Upper lobe of left lung (tissue), 6 donors: ENCODE results near the gene ARFGEF3. TPM values are rescaled to one million over a fixed set of nuclear protein-coding genes. Genes with fewer than 3 reads are reported as not detected.

Source experiments
- ATAC-seq, 2 donors: fragments of 200-7000 bp; cut with Tn5 transposase; one replicate each; pipeline ENCODE4 v1.9.1; 2022; ENCODE audit warnings: mild to moderate bottlenecking in 2 of 2, moderate library complexity in 2 of 2; ENCODE audit not compliant: low FRiP score in 2 of 2
- DNase-seq, 2 donors: peaks; one replicate each; pipeline ENCODE4 v3.0.0-alpha.2; 2019 to 2020
- H3K27ac ChIP-seq, 4 donors: fragments of 200-600 bp; sonication (generic); one replicate each; pipeline ENCODE4 v1.5.1; 2016 to 2019
- H3K27me3 ChIP-seq, 4 donors: fragments of 200-600 bp; sonication (generic); one replicate each; pipeline ENCODE4 v1.5.1; 2017 to 2019
- H3K36me3 ChIP-seq, 4 donors: fragments of 200-600 bp; sonication (generic); one replicate each; pipeline ENCODE4 v1.5.1; 2016 to 2019
- H3K4me1 ChIP-seq, 4 donors: fragments of 200-600 bp; sonication (generic); one replicate each; pipeline ENCODE4 v1.5.1; 2018 to 2019
- H3K4me3 ChIP-seq, 4 donors: fragments of 200-600 bp; sonication (generic); one replicate each; pipeline ENCODE4 v1.5.1; 2017 to 2019; ENCODE audit warnings: mild to moderate bottlenecking in 2 of 4, moderate library complexity in 1 of 4
- H3K9me3 ChIP-seq, 4 donors: fragments of 200-600 bp; sonication (generic); one replicate each; pipeline ENCODE4 v1.5.1; 2018 to 2019
- EP300 ChIP-seq, 4 donors: sonication (generic); formaldehyde crosslinking; IDR thresholded peaks; one replicate each; pipeline ENCODE4 v1.5.1; 2017; ENCODE audit warnings: antibody characterized with exemption in 4 of 4, control low read depth in 2 of 4
- POLR2A ChIP-seq, 4 donors: fragments of 450-650 bp; IDR thresholded peaks; one replicate each; pipeline ENCODE4 v1.5.1; 2016 to 2017; ENCODE audit warnings: antibody characterized with exemption in 4 of 4, mild to moderate bottlenecking in 2 of 4
- POLR2AphosphoS5 ChIP-seq, 2 donors: sonication (generic); formaldehyde crosslinking; IDR thresholded peaks; one replicate each; pipeline ENCODE4 v1.5.1; 2017; ENCODE audit warnings: antibody characterized with exemption in 2 of 2
- WGBS, 2 donors: methylation state at CpG; one replicate each; pipeline ENCODE4 v1.1.5; 2017 to 2018; 5-methylcytosine and 5-hydroxymethylcytosine counted together
- total RNA-seq, 6 donors: library from RNA; depleted of rRNA in 4 of 6; stranded (reverse); fragments of >200 nt in 4 of 6; gene quantifications; one replicate each; pipeline versions ENCODE4 v1.1.0 to v1.2.1, GENCODE V29; 2016 to 2021
- TF ChIP-seq, protein P1 (sequence below), 6 experiments: fragments of 450-650 bp in 4 of 6; fragments of 200-600 bp in 2 of 6; sonication (generic) in 2 of 6; IDR thresholded peaks; one replicate each; pipeline ENCODE4 v1.5.1; 2016 to 2019; ENCODE audit warnings: antibody characterized with exemption in 6 of 6
- donor health status: DM: no; HTN: no; CAD: no; lungs with moderate emphysema.
- donor health status: DM: no; HTN: yes; CAD: no; lungs with severe emphysema.

ARFGEF3 gene
- total RNA-seq, 6 donors from 2014 or later: 19.8 to 53.6 (median 30.5) TPM

DNA sequence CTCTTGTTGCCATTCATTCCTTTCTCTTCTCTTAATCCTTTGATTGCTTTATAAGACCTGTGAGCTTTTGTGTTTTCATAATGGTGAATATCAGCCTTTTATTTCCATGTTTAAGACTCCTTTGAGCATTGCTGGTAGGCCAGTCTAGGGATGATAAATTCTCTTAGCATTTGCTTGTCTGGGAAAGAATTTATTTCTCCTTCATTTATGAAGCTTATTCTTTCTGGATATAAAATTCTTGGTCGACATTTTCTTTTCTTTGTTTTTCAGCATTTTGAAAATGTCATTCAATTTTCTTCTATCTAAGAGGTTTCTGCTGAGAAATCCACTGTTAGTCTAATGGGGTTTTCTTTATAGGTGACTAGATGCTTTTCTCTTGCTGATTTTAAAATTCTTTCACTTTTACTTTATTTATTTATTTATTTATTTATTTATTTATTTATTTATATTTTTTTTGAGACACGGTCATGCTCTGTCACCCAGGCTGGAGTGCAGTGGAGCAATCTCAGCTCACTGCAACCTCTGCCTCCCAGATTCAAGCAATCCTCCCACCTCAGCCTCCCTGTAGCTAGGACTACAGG is 15.0 kb downstream of the ARFGEF3 start:
- Histone ChIP-seq H3K9me3 (peaks cover 11 to 23% (median 13%) of the 10 kb centered on the region in 4 donors), H3K36me3 (no peaks in the 10 kb centered on the region), H3K27ac (no peak overlapping the region), H3K4me1 (no peaks in the 10 kb centered on the region), H3K27me3 (no peaks in the 10 kb centered on the region), H3K4me3 (no peak overlapping the region)
- no peak for ATAC-seq
- WGBS, 2 donors: 91 to 95% methylated on average over 2 of the region's 2 CpGs
- TF ChIP-seq, protein P1, sequence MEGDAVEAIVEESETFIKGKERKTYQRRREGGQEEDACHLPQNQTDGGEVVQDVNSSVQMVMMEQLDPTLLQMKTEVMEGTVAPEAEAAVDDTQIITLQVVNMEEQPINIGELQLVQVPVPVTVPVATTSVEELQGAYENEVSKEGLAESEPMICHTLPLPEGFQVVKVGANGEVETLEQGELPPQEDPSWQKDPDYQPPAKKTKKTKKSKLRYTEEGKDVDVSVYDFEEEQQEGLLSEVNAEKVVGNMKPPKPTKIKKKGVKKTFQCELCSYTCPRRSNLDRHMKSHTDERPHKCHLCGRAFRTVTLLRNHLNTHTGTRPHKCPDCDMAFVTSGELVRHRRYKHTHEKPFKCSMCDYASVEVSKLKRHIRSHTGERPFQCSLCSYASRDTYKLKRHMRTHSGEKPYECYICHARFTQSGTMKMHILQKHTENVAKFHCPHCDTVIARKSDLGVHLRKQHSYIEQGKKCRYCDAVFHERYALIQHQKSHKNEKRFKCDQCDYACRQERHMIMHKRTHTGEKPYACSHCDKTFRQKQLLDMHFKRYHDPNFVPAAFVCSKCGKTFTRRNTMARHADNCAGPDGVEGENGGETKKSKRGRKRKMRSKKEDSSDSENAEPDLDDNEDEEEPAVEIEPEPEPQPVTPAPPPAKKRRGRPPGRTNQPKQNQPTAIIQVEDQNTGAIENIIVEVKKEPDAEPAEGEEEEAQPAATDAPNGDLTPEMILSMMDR (IDR thresholded peaks at IDR 0.05): no peak
- TF ChIP-seq EP300 (IDR thresholded peaks at IDR 0.05) (no peak), POLR2A (IDR thresholded peaks at IDR 0.05) (no peak), POLR2AphosphoS5 (IDR thresholded peaks at IDR 0.05) (no peak)
- DNase-seq: no peak

DNA sequence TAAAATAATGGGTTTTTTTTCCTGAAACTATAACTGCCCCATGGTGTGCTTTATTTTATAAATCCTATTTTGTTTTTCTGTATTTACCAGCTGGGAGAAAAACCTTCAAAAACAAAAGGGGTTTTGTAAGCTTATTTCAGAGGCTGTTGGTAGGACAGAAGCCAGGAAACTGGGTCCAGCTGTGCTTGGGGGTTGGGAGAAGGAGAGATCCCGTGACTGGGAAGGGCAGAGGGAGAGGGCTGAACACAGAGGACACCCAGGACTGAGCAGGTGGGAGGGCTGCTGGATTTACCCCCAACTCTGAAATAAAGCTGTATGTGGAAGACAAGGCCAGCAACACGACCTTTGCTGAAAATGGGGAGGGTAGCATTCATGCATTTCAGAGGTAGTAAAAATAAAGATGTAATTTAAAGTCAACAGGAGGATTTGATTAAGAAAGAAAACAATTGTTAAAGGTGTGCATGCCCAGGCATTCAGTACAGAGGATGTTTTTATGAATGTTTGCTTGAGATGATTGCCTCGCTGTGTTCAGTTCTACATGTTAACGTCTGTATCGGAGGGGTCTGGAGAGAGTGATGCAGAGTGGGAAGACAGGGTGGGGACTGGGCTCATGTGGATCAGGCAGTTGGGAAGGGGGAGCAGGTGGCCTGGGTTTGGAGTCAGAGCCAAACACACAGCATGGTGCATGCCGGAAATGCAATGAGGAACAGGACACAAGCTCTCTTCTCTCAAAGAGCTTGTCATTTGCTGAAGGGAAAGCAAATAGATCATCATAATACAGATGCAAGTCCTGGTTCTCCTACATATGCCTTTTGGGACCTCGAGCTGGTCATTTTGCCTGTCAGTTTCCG is 21.4 kb downstream of the ARFGEF3 start:
- Histone ChIP-seq H3K36me3 (no peaks in the 10 kb centered on the region), H3K4me1 (no peaks in the 10 kb centered on the region), H3K27ac (no peak overlapping the region), H3K4me3 (no peak overlapping the region), H3K27me3 (no peaks in the 10 kb centered on the region), H3K9me3 (peaks cover 0 to 2% (median 0%) of the 10 kb centered on the region in 4 donors)
- no peak for DNase-seq
- TF ChIP-seq POLR2AphosphoS5 (IDR thresholded peaks at IDR 0.05) (no peak), POLR2A (IDR thresholded peaks at IDR 0.05) (no peak), EP300 (IDR thresholded peaks at IDR 0.05) (no peak)
- TF ChIP-seq, protein P1 (IDR thresholded peaks at IDR 0.05): no peak
- ATAC-seq: no peak
- WGBS, 2 donors: 79 to 80% methylated on average over 8 of the region's 8 CpGs

- H3K4me3 ChIP-seq: no peak overlapping the region
- no peaks in the 10 kb centered on the region for H3K36me3 ChIP-seq
- H3K4me1 ChIP-seq: peaks cover 0 to 5% (median 0%) of the 10 kb centered on the region in 4 donors
- DNase-seq (no peak), ATAC-seq (no peak)
- H3K9me3 ChIP-seq: no peaks in the 10 kb centered on the region
- H3K27me3 ChIP-seq: no peaks in the 10 kb centered on the region
- WGBS, 2 donors: 90 to 93% methylated on average over 3 to 4 of the region's 4 CpGs
- H3K27ac ChIP-seq: no peak overlapping the region
- TF ChIP-seq POLR2AphosphoS5 (IDR thresholded peaks at IDR 0.05) (no peak), POLR2A (IDR thresholded peaks at IDR 0.05) (no peak), EP300 (IDR thresholded peaks at IDR 0.05) (no peak)
- TF ChIP-seq, protein P1 (IDR thresholded peaks at IDR 0.05): no peak
Observed at GRCh38 chr6:138183790-138184134, 22.0 kb downstream of the ARFGEF3 start.

DNA sequence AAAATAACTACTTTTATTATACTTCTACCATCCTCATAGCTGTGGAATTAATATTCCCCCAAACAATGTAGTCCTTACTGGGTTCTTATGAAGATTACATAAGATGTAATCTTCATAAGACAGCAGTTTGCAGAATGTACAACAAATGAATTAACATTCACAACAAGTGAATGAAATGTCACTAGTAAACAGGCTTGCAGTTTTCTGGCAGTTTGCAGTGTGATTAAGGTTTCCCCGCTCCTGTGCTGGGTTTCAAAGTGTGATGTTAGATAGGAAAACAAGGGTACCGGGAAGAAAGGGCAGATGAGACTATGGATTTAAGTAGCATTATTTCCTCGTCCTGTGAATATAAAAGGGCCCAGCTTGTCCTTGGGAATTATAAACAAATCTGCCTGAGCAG is 22.5 kb downstream of the ARFGEF3 start:
- TF ChIP-seq, protein P1 (IDR thresholded peaks at IDR 0.05): no peak
- TF ChIP-seq EP300 (IDR thresholded peaks at IDR 0.05): no peak
- TF ChIP-seq POLR2A (IDR thresholded peaks at IDR 0.05): no peak
- no peak for TF ChIP-seq POLR2AphosphoS5 (IDR thresholded peaks at IDR 0.05)
- peaks cover 0 to 9% (median 0%) of the 10 kb centered on the region in 4 donors for H3K4me1 ChIP-seq
- WGBS, 2 donors: 79 to 81% methylated on average over 3 of the region's 3 CpGs
- no peak overlapping the region for H3K27ac ChIP-seq
- no peaks in the 10 kb centered on the region for H3K9me3 ChIP-seq
- DNase-seq (no peak), ATAC-seq (no peak)
- no peak overlapping the region for H3K4me3 ChIP-seq
- H3K36me3 ChIP-seq: no peaks in the 10 kb centered on the region
- no peaks in the 10 kb centered on the region for H3K27me3 ChIP-seq
